Spinal cord (tissue), 10 donors: Measurements from ENCODE around the gene GRHL3. TPM values are rescaled to one million over a fixed set of nuclear protein-coding genes. Genes with fewer than 3 reads are reported as not detected.

Source experiments
- DNase-seq, 6 donors: peaks; one replicate each; pipeline versions ENCODE4 v3.0.0 to v3.0.0-alpha.2; 2013 to 2015; ENCODE audit warnings: low spot score in 6 of 6, low read depth in 4 of 6
- H3K27ac ChIP-seq: one replicate; pipeline ENCODE4 v1.5.1; 2013; ENCODE audit warnings: low read depth, low read length, control low read depth
- H3K27me3 ChIP-seq: one replicate; pipeline ENCODE4 v1.6.1; 2013; ENCODE audit warnings: low read length; ENCODE audit not compliant: control insufficient read depth, insufficient read depth
- H3K36me3 ChIP-seq: one replicate; pipeline ENCODE4 v1.6.1; 2013; ENCODE audit warnings: low read length; ENCODE audit not compliant: control insufficient read depth, insufficient read depth
- H3K4me1 ChIP-seq: one replicate; pipeline ENCODE4 v1.6.1; 2013; ENCODE audit warnings: low read length; ENCODE audit not compliant: control insufficient read depth, insufficient read depth
- H3K4me3 ChIP-seq: one replicate; pipeline ENCODE4 v1.5.1; 2013; ENCODE audit warnings: low read depth, low read length, control low read depth
- H3K9me3 ChIP-seq: one replicate; pipeline ENCODE4 v1.6.1; 2013; ENCODE audit warnings: low read length; ENCODE audit not compliant: control insufficient read depth, insufficient read depth
- WGBS: methylation state at CpG from one replicate; pipeline ENCODE4 v1.1.5; 2013; ENCODE audit warnings: missing lambda C conversion rate; ENCODE audit not compliant: insufficient coverage; 5-methylcytosine and 5-hydroxymethylcytosine counted together
- polyA plus RNA-seq, 2 donors: library from polyadenylated mRNA; unstranded; fragments of 120-200 nt; gene quantifications; one replicate each; pipeline ENCODE4 v1.2.1, GENCODE V29; 2013; ENCODE audit not compliant: insufficient read length in 2 of 2
- total RNA-seq, 2 donors: library from RNA; depleted of rRNA in 1 of 2; stranded (reverse); fragments of 120-200 nt in 1 of 2; fragments of >200 nt in 1 of 2; gene quantifications; one replicate each; pipeline versions ENCODE4 v1.2.3 to v1.2.4, GENCODE V29; 2013 to 2014
- donor health status: healthy.

GRHL3 gene
- total and polyA plus RNA-seq, 4 donors, result 0.69 to 3.0 (median 2.7) TPM

- H3K4me3 ChIP-seq, result no peak overlapping the region
- 100% methylated on average over 1 of the region's 1 CpG for WGBS
- H3K27me3 ChIP-seq, result no peaks in the 10 kb centered on the region
- H3K27ac ChIP-seq, result peak overlapping the region; percentile 45
- peaks cover 12% of the 10 kb centered on the region for H3K4me1 ChIP-seq
- no peaks in the 10 kb centered on the region for H3K9me3 ChIP-seq
- no peaks in the 10 kb centered on the region for H3K36me3 ChIP-seq
- peak in 1 of 6 donors; percentile 60 for DNase-seq
These were observed 7.4 kb upstream of the GRHL3 start for GRCh38 chr1:24311741-24312140.

- Histone ChIP-seq H3K9me3 (no peaks in the 10 kb centered on the region), H3K36me3 (no peaks in the 10 kb centered on the region), H3K4me3 (no peak overlapping the region), H3K27ac (no peak overlapping the region), H3K27me3 (peaks cover 20% of the 10 kb centered on the region), H3K4me1 (peaks cover 37% of the 10 kb centered on the region)
- DNase-seq, result no peak
- 48% methylated on average over 4 of the region's 6 CpGs for whole genome bisulfite sequencing
These were observed 3.8 kb upstream of the GRHL3 start for GRCh38 chr1:24315391-24315790.

- Histone ChIP-seq H3K36me3 (no peaks in the 10 kb centered on the region), H3K4me3 (no peak overlapping the region), H3K27me3 (peaks cover 32% of the 10 kb centered on the region), H3K9me3 (no peaks in the 10 kb centered on the region), H3K4me1 (peaks cover 38% of the 10 kb centered on the region), H3K27ac (no peak overlapping the region)
- WGBS, result 50% methylated on average over 1 of the region's 3 CpGs
- DNase-seq, result peak in 1 of 6 donors; percentile 35
These were observed 2.5 kb upstream of the GRHL3 start for GRCh38 chr1:24316645-24317044.

- Histone ChIP-seq H3K4me3 (no peak overlapping the region), H3K27me3 (peaks cover 36% of the 10 kb centered on the region), H3K9me3 (no peaks in the 10 kb centered on the region), H3K4me1 (peaks cover 40% of the 10 kb centered on the region), H3K27ac (peak overlapping the region; percentile 78), H3K36me3 (no peaks in the 10 kb centered on the region)
- DNase-seq, result no peak
- WGBS, result 83% methylated on average over 5 of the region's 6 CpGs
These were observed 2.1 kb upstream of the GRHL3 start for GRCh38 chr1:24317081-24317480.

- Histone ChIP-seq H3K4me1 (peaks cover 49% of the 10 kb centered on the region), H3K4me3 (no peak overlapping the region), H3K9me3 (no peaks in the 10 kb centered on the region), H3K36me3 (no peaks in the 10 kb centered on the region), H3K27me3 (peaks cover 41% of the 10 kb centered on the region), H3K27ac (peak overlapping the region; percentile 78)
- 6% methylated on average over 2 of the region's 2 CpGs for WGBS
- DNase-seq, result peak in 4 of 6 donors; percentile 52 to 82 (median 62)
These were observed 1.1 kb upstream of the GRHL3 start for GRCh38 chr1:24317956-24318614.

- Histone ChIP-seq H3K4me1 (peaks cover 49% of the 10 kb centered on the region), H3K36me3 (no peaks in the 10 kb centered on the region), H3K27me3 (peaks cover 41% of the 10 kb centered on the region), H3K9me3 (no peaks in the 10 kb centered on the region), H3K4me3 (no peak overlapping the region), H3K27ac (peak overlapping the region; percentile 78)
- DNase-seq, result no peak
- WGBS, result 40% methylated on average over 2 of the region's 5 CpGs
These were observed 394 bp upstream of the GRHL3 start for GRCh38 chr1:24318615-24319311.

- Histone ChIP-seq H3K27me3 (peaks cover 41% of the 10 kb centered on the region), H3K27ac (peak overlapping the region; percentile 78), H3K4me1 (peaks cover 46% of the 10 kb centered on the region), H3K9me3 (no peaks in the 10 kb centered on the region), H3K36me3 (no peaks in the 10 kb centered on the region), H3K4me3 (peak overlapping the region; percentile 11)
- DNase-seq, result no peak
- WGBS, result 100% methylated on average over 1 of the region's 1 CpG
These were observed 805 bp downstream of the GRHL3 start for GRCh38 chr1:24319962-24320361.

GRCh38 chr1:24321126-24321525 lies 2.0 kb downstream of the GRHL3 start:
- Histone ChIP-seq H3K9me3 (no peaks in the 10 kb centered on the region), H3K4me1 (peaks cover 46% of the 10 kb centered on the region), H3K27ac (no peak overlapping the region), H3K4me3 (no peak overlapping the region), H3K27me3 (peaks cover 41% of the 10 kb centered on the region), H3K36me3 (no peaks in the 10 kb centered on the region)
- no peak for DNase-seq
- 66% methylated on average over 6 of the region's 8 CpGs for WGBS

- Histone ChIP-seq H3K27me3 (peaks cover 41% of the 10 kb centered on the region), H3K27ac (peak overlapping the region; percentile 42), H3K4me1 (peaks cover 43% of the 10 kb centered on the region), H3K36me3 (no peaks in the 10 kb centered on the region), H3K4me3 (peak overlapping the region; percentile 45), H3K9me3 (no peaks in the 10 kb centered on the region)
- WGBS, result 11% methylated on average over 72 of the region's 72 CpGs
- DNase-seq, result peak in 2 of 6 donors; percentile 17 to 63
These were observed 2.7 kb downstream of the GRHL3 start for GRCh38 chr1:24321697-24322469.
